GM12878 (cell line): ENCODE measurements around the gene TRABD2A. TPM values are rescaled to one million over a fixed set of nuclear protein-coding genes. Genes with fewer than 3 reads are reported as not detected.

Source experiments
- ATAC-seq: fragments of 200-7000 bp; cut with Tn5 transposase; 3 replicates; pipeline ENCODE4 v1.9.1; 2020; ENCODE audit warnings: mild to moderate bottlenecking, moderate library complexity
- BruUV-seq: library from RNA; stranded (reverse); fragments of 400-500 nt; replicated peaks from 2 replicates; lab custom pipeline; 2021; lab: Mats Ljungman, UMichigan
- CTCF ChIA-PET: fragments of 300-600 bp; sonication (Branson Sonifier 250); formaldehyde crosslinking; extraction: SDS; loops from one replicate; lab custom pipeline; 2021; ENCODE audit warnings: inconsistent platforms; lab: Yijun Ruan, JAX
- POLR2A ChIA-PET: fragments of 350-600 bp; formaldehyde crosslinking; extraction: SDS; loops from one replicate; lab custom pipeline; 2021; ENCODE audit warnings: inconsistent platforms; lab: Charles Lee
- RAD21 ChIA-PET: fragments of 300-600 bp; sonication (Branson Sonifier 250); formaldehyde crosslinking; loops from one replicate; lab custom pipeline; 2023; ENCODE audit warnings: antibody characterized with exemption; ENCODE audit not compliant: unreplicated experiment; lab: Charles Lee
- SMC1A ChIA-PET: fragments of 300-600 bp; sonication (Branson Sonifier 250); formaldehyde crosslinking; loops from one replicate; lab custom pipeline; 2023; ENCODE audit not compliant: unreplicated experiment, uncharacterized antibody; lab: Charles Lee
- DNase-seq: peaks from one replicate; pipeline ENCODE4 v3.0.0-alpha.2; 2011; ENCODE audit warnings: low read depth, low spot score
- FAIRE-seq: peaks from 3 replicates; lab custom pipeline; 2011; peaks lifted over from hg19 to GRCh38; lab: Jason Lieb, UNC
- H2AFZ ChIP-seq: 2 replicates; pipeline ENCODE4 v1.6.0; 2011; ENCODE audit warnings: low read depth, low read length, control low read depth; ENCODE audit not compliant: control insufficient read depth
- H3K27ac ChIP-seq: 2 replicates; pipeline ENCODE4 v1.5.1; 2011; ENCODE audit warnings: control low read depth; ENCODE audit not compliant: control insufficient read depth, insufficient read depth
- H3K27me3 ChIP-seq, 2 experiments: replicated peaks in 1 of 2; 2 replicates each; pipeline versions ENCODE4 v1.6.0 to v1.6.1; 2011; ENCODE audit warnings: low read length in 1 of 2; ENCODE audit not compliant: control insufficient read depth in 2 of 2, insufficient read depth in 2 of 2
- H3K36me3 ChIP-seq, 2 experiments: 2 replicates each; pipeline ENCODE4 v1.5.1; 2011; ENCODE audit warnings: low read length in 1 of 2; ENCODE audit not compliant: control insufficient read depth in 2 of 2, insufficient read depth in 2 of 2
- H3K4me1 ChIP-seq: 2 replicates; pipeline ENCODE4 v1.6.1; 2011; ENCODE audit warnings: mild to moderate bottlenecking, low read length, moderate library complexity, mixed read lengths; ENCODE audit not compliant: control insufficient read depth, insufficient read depth
- H3K4me2 ChIP-seq: 2 replicates; pipeline ENCODE4 v1.6.0; 2011; ENCODE audit warnings: control low read depth; ENCODE audit not compliant: control insufficient read depth, insufficient read depth
- H3K4me3 ChIP-seq: fragments of 200-600 bp; sonication (generic); 2 replicates; pipeline ENCODE4 v1.5.1; 2016
- H3K79me2 ChIP-seq: 2 replicates; pipeline ENCODE4 v1.6.0; 2011; ENCODE audit warnings: low read length; ENCODE audit not compliant: control insufficient read depth, insufficient read depth
- H3K9ac ChIP-seq: 2 replicates; pipeline ENCODE4 v1.8.0; 2011; ENCODE audit warnings: low read length, control low read depth, mixed read lengths; ENCODE audit not compliant: control insufficient read depth, insufficient read depth
- H3K9me3 ChIP-seq: replicated peaks from 3 replicates; pipeline ENCODE4 v1.5.1; 2011; ENCODE audit warnings: mild to moderate bottlenecking, low read length; ENCODE audit not compliant: control insufficient read depth, insufficient read depth
- H4K20me1 ChIP-seq: 2 replicates; pipeline ENCODE4 v1.6.0; 2011; ENCODE audit not compliant: control insufficient read depth, insufficient read depth
- BACH1 ChIP-seq: fragments of 450-650 bp; IDR thresholded peaks from 2 replicates; pipeline ENCODE4 v1.6.1; 2017; ENCODE audit warnings: mild to moderate bottlenecking, borderline replicate concordance
- FOS ChIP-seq: IDR thresholded peaks from 3 replicates; pipeline ENCODE4 v1.6.1; 2011; ENCODE audit warnings: borderline replicate concordance; ENCODE audit not compliant: insufficient read length; ENCODE audit errors: extremely low read depth
- HDAC2 ChIP-seq: fragments of 200-600 bp; sonication (generic); IDR thresholded peaks from 2 replicates; pipeline ENCODE4 v1.6.1; 2017
- IKZF1 ChIP-seq: fragments of 450-650 bp; conservative IDR thresholded peaks from 2 replicates; pipeline ENCODE4 v1.6.1; 2017; ENCODE audit warnings: antibody characterized with exemption, mild to moderate bottlenecking
- IKZF2 ChIP-seq, 2 experiments: fragments of 450-650 bp; IDR thresholded peaks; 2 replicates each; pipeline ENCODE4 v1.6.1; 2017; ENCODE audit warnings: mild to moderate bottlenecking in 2 of 2, moderate library complexity in 2 of 2
- NR2C2 ChIP-seq: IDR thresholded peaks from 2 replicates; pipeline ENCODE4 v1.6.1; 2011; ENCODE audit warnings: borderline replicate concordance, low read depth; ENCODE audit not compliant: control insufficient read depth, insufficient read length
- PAX5 ChIP-seq: IDR thresholded peaks from 2 replicates; pipeline ENCODE4 v1.6.1; 2011; ENCODE audit warnings: low read depth, low read length, borderline replicate concordance
- POLR2A ChIP-seq: IDR thresholded peaks from 2 replicates; pipeline ENCODE4 v1.6.1; 2011; ENCODE audit warnings: low read depth, mild to moderate bottlenecking, low read length
- POU2F2 ChIP-seq: IDR thresholded peaks from 3 replicates; pipeline ENCODE4 v1.6.1; 2011; ENCODE audit warnings: low read depth, mild to moderate bottlenecking, low read length, borderline replicate concordance
- ZNF207 ChIP-seq: fragments of 450-650 bp; IDR thresholded peaks from 2 replicates; pipeline ENCODE4 v1.6.1; 2014; ENCODE audit warnings: antibody characterized with exemption, mild to moderate bottlenecking, borderline replicate concordance
- ZSCAN29 ChIP-seq: fragments of 450-650 bp; IDR thresholded peaks from 2 replicates; pipeline ENCODE4 v1.6.1; 2017; ENCODE audit warnings: mild to moderate bottlenecking, moderate library complexity
- WGBS: methylation state at CpG from one replicate; pipeline ENCODE4 v1.1.6; 2016; ENCODE audit warnings: low lambda C conversion rate; ENCODE audit not compliant: insufficient replicate concordance, insufficient coverage; ENCODE audit errors: missing lambda C conversion rate; 5-methylcytosine and 5-hydroxymethylcytosine counted together
- in situ Hi-C: fragments of 300-500 bp; cut with MboI; formaldehyde crosslinking; loops from 9 replicates; pipeline ENCODE4 v1.14.3; 2018; ENCODE audit warnings: mixed read lengths
- intact Hi-C: fragments of 100-400 bp; cut with micrococcal nuclease; formaldehyde crosslinking; loops from one replicate; pipeline ENCODE4 v1.14.2; 2022; ENCODE audit not compliant: unreplicated experiment
- polyA plus RNA-seq, 11 experiments: library from polyadenylated mRNA; depleted of rRNA in 4 of 11; unstranded in 6 of 11; stranded (reverse) in 5 of 11; fragments of >200 nt; fragmentation: Nextera tagmentation in 4 of 11; fragmentation: Illumina TruSeq in 1 of 11; extraction: Ambion mirVana in 4 of 11; extraction: Trizol in 1 of 11; gene quantifications; 1 replicate in 1 of 11; 2 replicates in 10 of 11; pipeline versions ENCODE4 v1.2.1 to v1.2.3, GENCODE V29; 2011 to 2016; ENCODE audit warnings: inconsistent platforms in 2 of 11, missing spikeins in 2 of 11, low read depth in 1 of 11
- total RNA-seq, 4 experiments: library from RNA; depleted of rRNA in 3 of 4; stranded (reverse); fragments of >200 nt in 3 of 4; fragmentation: Illumina TruSeq in 1 of 4; extraction: Trizol in 1 of 4; gene quantifications; 2 replicates each; pipeline versions ENCODE4 v1.2.1 to v1.2.3, GENCODE V29; 2013 to 2021
- TF ChIP-seq, protein P1 (sequence below): fragments of 450-650 bp; IDR thresholded peaks from 2 replicates; pipeline ENCODE4 v1.6.1; 2017; ENCODE audit warnings: mild to moderate bottlenecking, low read depth, inconsistent platforms; ENCODE audit not compliant: poor library complexity, severe bottlenecking
- TF ChIP-seq, protein P2 (sequence below): fragments of 450-650 bp; IDR thresholded peaks from 2 replicates; pipeline ENCODE4 v1.6.1; 2016; ENCODE audit warnings: mild to moderate bottlenecking
- TF ChIP-seq, protein P3 (sequence below): IDR thresholded peaks from 2 replicates; pipeline ENCODE4 v1.6.1; 2012; ENCODE audit warnings: low read depth, low read length, improper control_type of control experiment
- TF ChIP-seq, protein P4 (sequence below): fragments of 450-650 bp; IDR thresholded peaks from 2 replicates; pipeline ENCODE4 v1.6.1; 2016; ENCODE audit warnings: mild to moderate bottlenecking
- TF ChIP-seq, protein P5 (sequence below): IDR thresholded peaks from 2 replicates; pipeline ENCODE4 v1.6.1; 2011; ENCODE audit warnings: low read depth, low read length, improper control_type of control experiment, borderline replicate concordance

Gene TRABD2A
- total and polyA plus RNA-seq, 10 of the 15 experiments (the other 5 are each of a cell fraction or from before 2014, with no cell fraction given), result 1.4 to 7.6 (median 4.1) TPM

DNA sequence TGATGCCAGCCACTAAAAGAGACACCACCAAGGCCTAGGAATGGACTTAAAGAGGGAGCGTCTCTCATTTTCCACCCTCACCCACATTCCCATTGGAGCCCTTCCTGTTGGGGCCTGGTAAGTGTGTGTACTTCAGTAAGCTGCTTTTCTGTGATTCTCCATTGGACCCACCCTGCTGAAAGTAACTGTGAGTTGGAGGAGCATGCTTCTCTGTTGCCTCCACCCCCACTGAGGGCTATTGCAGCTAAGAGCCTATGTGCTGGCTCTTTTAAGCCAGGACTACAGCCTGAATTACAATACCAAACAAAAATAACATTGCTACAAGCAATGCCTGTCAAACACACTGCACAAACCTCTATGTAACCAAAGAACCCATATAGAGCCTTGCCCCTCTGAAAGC is 81.1 kb downstream of the TRABD2A start:
- Histone ChIP-seq H3K36me3 (no peaks in the 10 kb centered on the region), H3K9me3 (no peaks in the 10 kb centered on the region; the same call in 2 of the 3 replicates), H3K4me2 (no peak overlapping the region), H3K27ac (no peak overlapping the region), H3K4me3 (no peak overlapping the region), H2AFZ (no peak overlapping the region), H3K79me2 (no peaks in the 10 kb centered on the region), H4K20me1 (no peaks in the 10 kb centered on the region), H3K9ac (no peak overlapping the region), H3K4me1 (peaks cover 8% of the 10 kb centered on the region), H3K27me3 (peaks cover 0 to 5% of the 10 kb centered on the region in 2 experiments; a peak in 2 of 4 replicates)
- SMC1A ChIA-PET, result interaction anchor here (0.9 to 1.0 kb wide), 5 partner anchors 14 to 107 kb away, joined by 3 to 5 read pairs (median 3); no protein-coding TSS in a partner anchor
- DNase-seq (no peak), ATAC-seq (peak; percentile 20), FAIRE-seq (no peak)
- POLR2A ChIA-PET, result no interaction called here
- RAD21 ChIA-PET, result interaction anchor here (0.8 to 0.9 kb wide), 2 partner anchors 18 to 126 kb away, joined by 3 read pairs; no protein-coding TSS in a partner anchor
- in situ Hi-C loops (no loop called here), intact Hi-C loops (no loop called here)
- CTCF ChIA-PET, result interaction anchor here (0.6 to 0.9 kb wide), 3 partner anchors 40 to 126 kb away, joined by 3 to 4 read pairs (median 3); no protein-coding TSS in a partner anchor
- 94% methylated on average over 1 of the region's 1 CpG for WGBS
- TF ChIP-seq, protein P1, sequence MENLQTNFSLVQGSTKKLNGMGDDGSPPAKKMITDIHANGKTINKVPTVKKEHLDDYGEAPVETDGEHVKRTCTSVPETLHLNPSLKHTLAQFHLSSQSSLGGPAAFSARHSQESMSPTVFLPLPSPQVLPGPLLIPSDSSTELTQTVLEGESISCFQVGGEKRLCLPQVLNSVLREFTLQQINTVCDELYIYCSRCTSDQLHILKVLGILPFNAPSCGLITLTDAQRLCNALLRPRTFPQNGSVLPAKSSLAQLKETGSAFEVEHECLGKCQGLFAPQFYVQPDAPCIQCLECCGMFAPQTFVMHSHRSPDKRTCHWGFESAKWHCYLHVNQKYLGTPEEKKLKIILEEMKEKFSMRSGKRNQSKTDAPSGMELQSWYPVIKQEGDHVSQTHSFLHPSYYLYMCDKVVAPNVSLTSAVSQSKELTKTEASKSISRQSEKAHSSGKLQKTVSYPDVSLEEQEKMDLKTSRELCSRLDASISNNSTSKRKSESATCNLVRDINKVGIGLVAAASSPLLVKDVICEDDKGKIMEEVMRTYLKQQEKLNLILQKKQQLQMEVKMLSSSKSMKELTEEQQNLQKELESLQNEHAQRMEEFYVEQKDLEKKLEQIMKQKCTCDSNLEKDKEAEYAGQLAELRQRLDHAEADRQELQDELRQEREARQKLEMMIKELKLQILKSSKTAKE, result no peak
- TF ChIP-seq NR2C2, result no peak
- TF ChIP-seq, protein P2, sequence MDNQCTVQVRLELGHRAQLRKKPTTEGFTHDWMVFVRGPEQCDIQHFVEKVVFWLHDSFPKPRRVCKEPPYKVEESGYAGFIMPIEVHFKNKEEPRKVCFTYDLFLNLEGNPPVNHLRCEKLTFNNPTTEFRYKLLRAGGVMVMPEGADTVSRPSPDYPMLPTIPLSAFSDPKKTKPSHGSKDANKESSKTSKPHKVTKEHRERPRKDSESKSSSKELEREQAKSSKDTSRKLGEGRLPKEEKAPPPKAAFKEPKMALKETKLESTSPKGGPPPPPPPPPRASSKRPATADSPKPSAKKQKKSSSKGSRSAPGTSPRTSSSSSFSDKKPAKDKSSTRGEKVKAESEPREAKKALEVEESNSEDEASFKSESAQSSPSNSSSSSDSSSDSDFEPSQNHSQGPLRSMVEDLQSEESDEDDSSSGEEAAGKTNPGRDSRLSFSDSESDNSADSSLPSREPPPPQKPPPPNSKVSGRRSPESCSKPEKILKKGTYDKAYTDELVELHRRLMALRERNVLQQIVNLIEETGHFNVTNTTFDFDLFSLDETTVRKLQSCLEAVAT, result no peak
- no peak for TF ChIP-seq IKZF1
- no peak for TF ChIP-seq POU2F2
- TF ChIP-seq, protein P3, sequence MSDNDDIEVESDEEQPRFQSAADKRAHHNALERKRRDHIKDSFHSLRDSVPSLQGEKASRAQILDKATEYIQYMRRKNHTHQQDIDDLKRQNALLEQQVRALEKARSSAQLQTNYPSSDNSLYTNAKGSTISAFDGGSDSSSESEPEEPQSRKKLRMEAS, result no peak
- no peak for TF ChIP-seq ZNF207
- no peak for TF ChIP-seq HDAC2
- TF ChIP-seq, protein P4, sequence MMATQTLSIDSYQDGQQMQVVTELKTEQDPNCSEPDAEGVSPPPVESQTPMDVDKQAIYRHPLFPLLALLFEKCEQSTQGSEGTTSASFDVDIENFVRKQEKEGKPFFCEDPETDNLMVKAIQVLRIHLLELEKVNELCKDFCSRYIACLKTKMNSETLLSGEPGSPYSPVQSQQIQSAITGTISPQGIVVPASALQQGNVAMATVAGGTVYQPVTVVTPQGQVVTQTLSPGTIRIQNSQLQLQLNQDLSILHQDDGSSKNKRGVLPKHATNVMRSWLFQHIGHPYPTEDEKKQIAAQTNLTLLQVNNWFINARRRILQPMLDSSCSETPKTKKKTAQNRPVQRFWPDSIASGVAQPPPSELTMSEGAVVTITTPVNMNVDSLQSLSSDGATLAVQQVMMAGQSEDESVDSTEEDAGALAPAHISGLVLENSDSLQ, result no peak
- TF ChIP-seq, protein P5, sequence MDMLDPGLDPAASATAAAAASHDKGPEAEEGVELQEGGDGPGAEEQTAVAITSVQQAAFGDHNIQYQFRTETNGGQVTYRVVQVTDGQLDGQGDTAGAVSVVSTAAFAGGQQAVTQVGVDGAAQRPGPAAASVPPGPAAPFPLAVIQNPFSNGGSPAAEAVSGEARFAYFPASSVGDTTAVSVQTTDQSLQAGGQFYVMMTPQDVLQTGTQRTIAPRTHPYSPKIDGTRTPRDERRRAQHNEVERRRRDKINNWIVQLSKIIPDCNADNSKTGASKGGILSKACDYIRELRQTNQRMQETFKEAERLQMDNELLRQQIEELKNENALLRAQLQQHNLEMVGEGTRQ, result no peak
- TF ChIP-seq POLR2A, result no peak
- TF ChIP-seq FOS, result no peak
- TF ChIP-seq IKZF2 (IDR thresholded peaks at IDR 0.05), result no peak
- no peak for TF ChIP-seq ZSCAN29
- no peak for TF ChIP-seq BACH1
- TF ChIP-seq PAX5, result no peak
- no TSS peak for BruUV-seq
